H9 (cell line): ENCODE results near the gene AHNAK2. TPM values are rescaled to one million over a fixed set of nuclear protein-coding genes. Genes with fewer than 3 reads are reported as not detected.

Source experiments
- DNase-seq: peaks from one replicate; pipeline ENCODE4 v3.0.0-alpha.2; 2017
- H2AFZ ChIP-seq: one replicate; pipeline ENCODE4 v1.6.1; 2013; ENCODE audit warnings: mild to moderate bottlenecking, low read length, control low read depth, moderate library complexity
- H2AK5ac ChIP-seq: 2 replicates; pipeline ENCODE4 v1.6.1; 2013; ENCODE audit warnings: low read length, control low read depth, mixed read lengths; ENCODE audit not compliant: insufficient read length
- H2BK120ac ChIP-seq: one replicate; pipeline ENCODE4 v1.6.1; 2013; ENCODE audit warnings: low read depth, mild to moderate bottlenecking, low read length, control low read depth, inconsistent platforms; ENCODE audit not compliant: poor library complexity, severe bottlenecking
- H2BK12ac ChIP-seq: 2 replicates; pipeline ENCODE4 v1.6.1; 2013; ENCODE audit warnings: low read length, control low read depth, mixed read lengths, low read depth; ENCODE audit not compliant: insufficient read length
- H2BK15ac ChIP-seq: 2 replicates; pipeline ENCODE4 v1.6.1; 2013; ENCODE audit warnings: low read depth, low read length, control low read depth
- H2BK20ac ChIP-seq: one replicate; pipeline ENCODE4 v1.6.1; 2013; ENCODE audit warnings: low read depth, mild to moderate bottlenecking, low read length, control low read depth, inconsistent platforms; ENCODE audit not compliant: poor library complexity, severe bottlenecking
- H2BK5ac ChIP-seq: 2 replicates; pipeline ENCODE4 v1.6.1; 2013; ENCODE audit warnings: low read length, control low read depth, mixed read lengths; ENCODE audit not compliant: insufficient read length
- H3K14ac ChIP-seq: 2 replicates; pipeline ENCODE4 v1.6.1; 2013; ENCODE audit warnings: low read length, control low read depth; ENCODE audit not compliant: insufficient read depth
- H3K18ac ChIP-seq: 2 replicates; pipeline ENCODE4 v1.6.1; 2013; ENCODE audit warnings: low read depth, mild to moderate bottlenecking, mixed read lengths, low read length, control low read depth; ENCODE audit not compliant: insufficient read length
- H3K23ac ChIP-seq: 2 replicates; pipeline ENCODE4 v1.6.1; 2013; ENCODE audit warnings: low read length, control low read depth, mixed read lengths, low read depth; ENCODE audit not compliant: insufficient read length
- H3K23me2 ChIP-seq: 2 replicates; pipeline ENCODE4 v1.6.1; 2013; ENCODE audit warnings: low read depth, mild to moderate bottlenecking, mixed read lengths, low read length, control low read depth; ENCODE audit not compliant: insufficient read length, poor library complexity, severe bottlenecking
- H3K27ac ChIP-seq: 2 replicates; pipeline ENCODE4 v1.5.1; 2013; ENCODE audit warnings: low read length, control low read depth, mixed read lengths, low read depth; ENCODE audit not compliant: insufficient read length
- H3K27me3 ChIP-seq: 2 replicates; pipeline ENCODE4 v1.6.1; 2013; ENCODE audit warnings: low read length, control low read depth, inconsistent platforms; ENCODE audit not compliant: insufficient read depth
- H3K4ac ChIP-seq: 2 replicates; pipeline ENCODE4 v1.6.1; 2013; ENCODE audit warnings: low read depth, mild to moderate bottlenecking, control low read depth, inconsistent platforms, low read length, moderate library complexity
- H3K4me1 ChIP-seq: 2 replicates; pipeline ENCODE4 v1.6.1; 2013; ENCODE audit warnings: low read length, control low read depth, inconsistent platforms; ENCODE audit not compliant: insufficient read depth
- H3K4me2 ChIP-seq: 2 replicates; pipeline ENCODE4 v1.6.1; 2013; ENCODE audit warnings: low read length, control low read depth, mixed read lengths; ENCODE audit not compliant: insufficient read length, insufficient read depth
- H3K56ac ChIP-seq: 2 replicates; pipeline ENCODE4 v1.6.1; 2013; ENCODE audit warnings: low read depth, mild to moderate bottlenecking, mixed read lengths, low read length, control low read depth; ENCODE audit not compliant: insufficient read length
- H3K79me1 ChIP-seq: 2 replicates; pipeline ENCODE4 v1.6.1; 2013; ENCODE audit warnings: low read depth, mild to moderate bottlenecking, moderate library complexity, low read length, control low read depth, inconsistent platforms; ENCODE audit not compliant: insufficient read depth, poor library complexity, severe bottlenecking
- H3K79me2 ChIP-seq: 2 replicates; pipeline ENCODE4 v1.6.1; 2013; ENCODE audit warnings: low read length, control low read depth, inconsistent platforms; ENCODE audit not compliant: insufficient read depth
- H3K9ac ChIP-seq: 2 replicates; pipeline ENCODE4 v1.6.1; 2013; ENCODE audit warnings: low read length, control low read depth, mixed read lengths; ENCODE audit not compliant: insufficient read length; ENCODE audit errors: extremely low read depth
- H3K9me3 ChIP-seq: one replicate; pipeline ENCODE4 v1.6.1; 2013; ENCODE audit warnings: low read depth, low read length, inconsistent platforms; ENCODE audit not compliant: control insufficient read depth
- H3T11ph ChIP-seq: one replicate; pipeline ENCODE4 v1.6.1; 2013; ENCODE audit warnings: mild to moderate bottlenecking, low read length, control low read depth, inconsistent platforms
- H4K20me1 ChIP-seq: one replicate; pipeline ENCODE4 v1.6.1; 2013; ENCODE audit not compliant: control insufficient read depth, insufficient read length, insufficient read depth
- H4K5ac ChIP-seq: 2 replicates; pipeline ENCODE4 v1.6.1; 2013; ENCODE audit warnings: low read depth, mild to moderate bottlenecking, mixed read lengths, low read length, control low read depth; ENCODE audit not compliant: insufficient read length
- H4K8ac ChIP-seq: replicated peaks from 2 replicates; pipeline ENCODE4 v1.6.1; 2013; ENCODE audit warnings: low read length, control low read depth, mixed read lengths, low read depth; ENCODE audit not compliant: insufficient read length
- H4K91ac ChIP-seq: 2 replicates; pipeline ENCODE4 v1.6.1; 2013; ENCODE audit warnings: low read depth, mild to moderate bottlenecking, moderate library complexity, mixed read lengths, low read length, control low read depth; ENCODE audit not compliant: insufficient read length
- H3K27ac Mint-ChIP-seq, 3 experiments: 2 replicates in 2 of 3; 3 replicates in 1 of 3; pipeline ENCODE4 v1.8.0; 2020 to 2021; ENCODE audit warnings: mixed read lengths in 3 of 3, mild to moderate bottlenecking in 1 of 3, moderate library complexity in 1 of 3
- H3K27me3 Mint-ChIP-seq: 2 replicates; pipeline ENCODE4 v1.8.0; 2021; ENCODE audit warnings: low read depth, mild to moderate bottlenecking, moderate library complexity, mixed read lengths
- H3K36me3 Mint-ChIP-seq, 3 experiments: 2 replicates in 2 of 3; 3 replicates in 1 of 3; pipeline ENCODE4 v1.8.0; 2020 to 2021; ENCODE audit warnings: low read depth in 3 of 3, mixed read lengths in 3 of 3; ENCODE audit not compliant: insufficient read depth in 1 of 3
- H3K4me1 Mint-ChIP-seq, 2 experiments: 2 replicates each; pipeline ENCODE4 v1.8.0; 2020; ENCODE audit warnings: mixed read lengths in 2 of 2
- H3K4me3 Mint-ChIP-seq, 2 experiments: 2 replicates in 1 of 2; 3 replicates in 1 of 2; pipeline ENCODE4 v1.8.0; 2020 to 2021; ENCODE audit warnings: mild to moderate bottlenecking in 2 of 2, mixed read lengths in 2 of 2, moderate library complexity in 1 of 2
- H3K9me3 Mint-ChIP-seq, 2 experiments: 2 replicates in 1 of 2; 3 replicates in 1 of 2; pipeline ENCODE4 v1.8.0; 2020; ENCODE audit warnings: mild to moderate bottlenecking in 2 of 2, mixed read lengths in 2 of 2, moderate library complexity in 1 of 2
- WGBS: extraction: QIAGEN DNeasy Blood & Tissue Kit; methylation state at CpG from one replicate; pipeline ENCODE4 v1.1.7; 2013; ENCODE audit warnings: missing lambda C conversion rate, low lambda C conversion rate, mixed read lengths; ENCODE audit not compliant: insufficient read length; ENCODE audit errors: extremely low coverage; 5-methylcytosine and 5-hydroxymethylcytosine counted together
- total RNA-seq: library from RNA; stranded (reverse); gene quantifications from 2 replicates; pipeline ENCODE4 v1.2.1, GENCODE V29; 2021
- TF ChIP-seq, protein P1 (sequence below): fragments of 200-600 bp; sonication (generic); conservative IDR thresholded peaks from 3 replicates; pipeline ENCODE4 v1.8.0; 2021; ENCODE audit warnings: antibody characterized with exemption, mild to moderate bottlenecking

Gene AHNAK2
- total RNA-seq, 1 experiment from 2014 or later, result 2.8 TPM

DNA sequence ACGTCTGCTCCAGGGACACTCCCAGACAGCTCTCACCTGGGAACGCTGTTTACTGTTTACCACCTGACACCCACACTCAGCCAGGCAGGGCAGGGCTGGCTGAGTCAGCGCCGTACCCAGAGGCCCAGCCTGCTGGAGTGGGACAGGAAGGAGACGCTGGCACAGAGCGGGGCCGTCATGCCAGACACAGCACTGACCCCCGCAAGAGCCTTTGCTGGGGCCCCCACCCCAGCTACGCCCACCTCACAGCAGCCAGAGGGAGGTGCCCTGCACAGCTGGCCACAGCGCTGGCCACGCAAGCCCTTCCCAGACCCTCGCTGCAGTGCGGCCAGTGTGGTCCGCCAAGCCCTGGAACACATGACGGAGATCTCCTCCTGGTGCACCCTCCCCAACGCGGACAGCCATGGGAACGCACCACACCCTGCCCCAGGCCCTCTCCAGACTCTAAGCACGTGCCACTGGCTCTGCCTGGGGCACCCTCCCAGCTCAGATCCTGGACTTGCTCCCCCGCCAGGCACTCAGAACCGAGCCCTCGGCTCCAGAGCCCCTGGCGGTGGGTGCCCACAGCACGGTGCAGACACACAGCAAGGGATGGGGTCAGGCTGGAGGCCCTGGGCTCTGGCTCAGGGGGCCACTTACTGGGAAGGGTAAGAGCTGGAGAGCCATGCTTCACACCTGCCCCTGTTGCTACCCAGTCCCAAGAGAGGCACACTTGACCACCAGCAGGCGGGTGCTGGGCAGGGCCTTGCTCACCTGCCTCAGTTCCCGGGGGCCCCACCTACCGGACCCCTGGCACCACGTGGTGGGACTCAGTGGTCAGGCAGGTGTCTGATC is 5.7 kb downstream of the AHNAK2 start:
- no peak overlapping the region for H3K4me3 Mint-ChIP-seq
- Histone ChIP-seq H3K27ac (no peak overlapping the region), H2AFZ (no peak overlapping the region), H2BK120ac (no peak overlapping the region), H3K56ac (no peak overlapping the region), H2BK5ac (no peak overlapping the region), H2BK20ac (no peak overlapping the region), H3K23me2 (peaks cover 1% of the 10 kb centered on the region), H2BK15ac (no peak overlapping the region), H3K14ac (no peak overlapping the region; the same call in 1 of the 2 replicates), H4K5ac (no peak overlapping the region), H4K8ac (no peak overlapping the region), H3T11ph (no peak overlapping the region), H3K4me2 (no peak overlapping the region), H3K4ac (no peak overlapping the region), H3K79me1 (no peaks in the 10 kb centered on the region), H2AK5ac (no peak overlapping the region), H4K20me1 (peaks cover 4% of the 10 kb centered on the region), H3K27me3 (peaks cover 7% of the 10 kb centered on the region; the same call in 1 of the 2 replicates), H3K23ac (no peak overlapping the region), H3K4me1 (peaks cover 3% of the 10 kb centered on the region; the same call in 1 of the 2 replicates), H4K91ac (no peak overlapping the region), H3K79me2 (no peaks in the 10 kb centered on the region), H3K9me3 (no peaks in the 10 kb centered on the region), H2BK12ac (no peak overlapping the region), H3K9ac (no peak overlapping the region), H3K18ac (no peak overlapping the region)
- no CpG with 5 or more reads among the region's 28 CpGs for WGBS
- H3K27me3 Mint-ChIP-seq, result peaks cover 31% of the 10 kb centered on the region
- peaks cover 14 to 30% of the 10 kb centered on the region in 2 experiments for H3K4me1 Mint-ChIP-seq
- DNase-seq, result no peak
- H3K9me3 Mint-ChIP-seq, result no peaks in the 10 kb centered on the region; a peak in 1 of 5 replicates
- TF ChIP-seq, protein P1, sequence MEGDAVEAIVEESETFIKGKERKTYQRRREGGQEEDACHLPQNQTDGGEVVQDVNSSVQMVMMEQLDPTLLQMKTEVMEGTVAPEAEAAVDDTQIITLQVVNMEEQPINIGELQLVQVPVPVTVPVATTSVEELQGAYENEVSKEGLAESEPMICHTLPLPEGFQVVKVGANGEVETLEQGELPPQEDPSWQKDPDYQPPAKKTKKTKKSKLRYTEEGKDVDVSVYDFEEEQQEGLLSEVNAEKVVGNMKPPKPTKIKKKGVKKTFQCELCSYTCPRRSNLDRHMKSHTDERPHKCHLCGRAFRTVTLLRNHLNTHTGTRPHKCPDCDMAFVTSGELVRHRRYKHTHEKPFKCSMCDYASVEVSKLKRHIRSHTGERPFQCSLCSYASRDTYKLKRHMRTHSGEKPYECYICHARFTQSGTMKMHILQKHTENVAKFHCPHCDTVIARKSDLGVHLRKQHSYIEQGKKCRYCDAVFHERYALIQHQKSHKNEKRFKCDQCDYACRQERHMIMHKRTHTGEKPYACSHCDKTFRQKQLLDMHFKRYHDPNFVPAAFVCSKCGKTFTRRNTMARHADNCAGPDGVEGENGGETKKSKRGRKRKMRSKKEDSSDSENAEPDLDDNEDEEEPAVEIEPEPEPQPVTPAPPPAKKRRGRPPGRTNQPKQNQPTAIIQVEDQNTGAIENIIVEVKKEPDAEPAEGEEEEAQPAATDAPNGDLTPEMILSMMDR, result no peak
- no peak overlapping the region for H3K27ac Mint-ChIP-seq
- H3K36me3 Mint-ChIP-seq, result no peaks in the 10 kb centered on the region
